ENCODE results near the gene NUDT8.
"Not testable (repeated sequence)": the region's sequence is repeated elsewhere in the genome, so short reads cannot be mapped to it uniquely, and the experiment has no call there.

The NUDT8 gene

DNA sequence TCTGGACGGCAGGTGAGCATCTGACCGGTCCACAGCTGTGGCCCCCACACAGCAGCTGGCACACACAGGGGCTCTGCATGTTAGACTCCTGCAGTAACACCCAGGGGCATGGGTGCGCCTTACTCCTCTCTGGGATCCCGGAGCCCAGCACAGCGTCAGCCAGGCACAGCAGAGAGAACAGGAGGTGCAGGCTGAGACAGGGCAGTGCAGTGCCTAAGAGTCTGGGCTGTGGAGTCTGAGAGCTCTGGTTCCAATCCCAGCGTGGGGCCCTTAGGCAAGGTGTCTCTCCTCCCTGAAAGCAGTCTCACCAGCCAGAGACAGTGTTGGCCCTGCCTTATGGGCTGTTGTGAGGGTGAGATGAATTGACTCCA, 2.3 kb downstream of the NUDT8 start:
- DNase-seq: no peak

DNA sequence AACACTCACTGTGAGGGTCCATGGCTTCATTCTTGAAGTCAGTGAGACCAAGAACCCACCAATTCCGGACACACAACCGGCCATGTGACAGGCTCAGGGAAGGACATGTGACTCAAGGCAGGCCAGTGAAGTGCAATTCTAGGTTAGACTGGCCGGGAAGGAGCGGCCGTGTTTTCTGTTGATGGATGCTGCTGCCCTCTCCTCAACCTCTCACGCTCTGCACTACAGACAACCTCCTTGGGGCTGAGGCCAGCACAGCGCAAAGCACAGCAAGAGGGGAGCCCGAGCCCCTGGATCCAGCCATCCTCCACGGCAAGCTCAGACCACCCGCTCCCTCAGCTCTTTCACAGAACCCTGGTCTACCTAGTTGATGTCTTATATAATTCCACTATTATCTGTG, 2.8 kb downstream of the NUDT8 start:
- DNase-seq: no peak

GRCh38 chr11:67626131-67626833, 3.5 kb downstream of the NUDT8 start:
- DNase-seq: not testable (repeated sequence)

DNA sequence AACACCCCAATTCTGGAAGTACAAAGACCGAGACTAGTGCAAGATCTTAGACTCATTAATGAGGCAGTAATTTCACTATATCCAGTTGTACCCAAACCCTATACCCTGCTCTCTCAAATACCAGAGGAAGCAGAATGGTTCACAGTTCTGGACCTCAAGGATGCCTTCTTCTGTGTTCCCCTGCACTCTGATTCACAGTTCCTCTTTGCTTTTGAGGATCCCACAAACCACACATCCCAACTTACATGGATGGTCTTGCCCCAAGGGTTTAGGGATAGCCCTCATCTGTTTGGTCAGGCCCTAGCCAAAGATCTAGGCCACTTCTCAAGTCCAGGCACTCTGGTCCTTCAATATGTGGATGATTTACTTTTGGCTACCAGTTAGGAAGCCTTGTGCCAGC, 5.9 kb downstream of the NUDT8 start:
- not testable (repeated sequence) for DNase-seq

- DNase-seq: not testable (repeated sequence)
Observed at GRCh38 chr11:67622905-67623304, 6.8 kb downstream of the NUDT8 start.

DNA sequence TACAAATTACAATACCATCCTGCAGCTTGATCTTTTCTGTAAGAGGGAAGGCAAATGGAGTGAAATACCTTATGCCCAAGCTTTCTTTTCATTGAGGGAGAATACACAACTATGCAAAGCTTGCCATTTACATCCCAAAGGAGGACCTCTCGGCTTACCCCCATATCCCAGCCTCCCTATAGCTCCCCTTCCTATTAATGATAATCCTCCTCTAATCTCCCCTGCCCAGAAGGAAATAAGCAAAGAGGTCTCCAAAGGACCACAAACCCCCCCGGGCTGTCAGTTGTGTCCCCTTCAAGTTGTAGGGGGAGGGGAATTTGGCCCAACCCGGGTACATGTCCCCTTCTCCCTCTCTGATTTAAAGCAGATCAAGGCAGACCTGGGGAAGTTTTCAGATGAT, 7.8 kb downstream of the NUDT8 start:
- not testable (repeated sequence) for DNase-seq

GRCh38 chr11:67620621-67621020, 9.1 kb downstream of the NUDT8 start:
- not testable (repeated sequence) for DNase-seq

DNA sequence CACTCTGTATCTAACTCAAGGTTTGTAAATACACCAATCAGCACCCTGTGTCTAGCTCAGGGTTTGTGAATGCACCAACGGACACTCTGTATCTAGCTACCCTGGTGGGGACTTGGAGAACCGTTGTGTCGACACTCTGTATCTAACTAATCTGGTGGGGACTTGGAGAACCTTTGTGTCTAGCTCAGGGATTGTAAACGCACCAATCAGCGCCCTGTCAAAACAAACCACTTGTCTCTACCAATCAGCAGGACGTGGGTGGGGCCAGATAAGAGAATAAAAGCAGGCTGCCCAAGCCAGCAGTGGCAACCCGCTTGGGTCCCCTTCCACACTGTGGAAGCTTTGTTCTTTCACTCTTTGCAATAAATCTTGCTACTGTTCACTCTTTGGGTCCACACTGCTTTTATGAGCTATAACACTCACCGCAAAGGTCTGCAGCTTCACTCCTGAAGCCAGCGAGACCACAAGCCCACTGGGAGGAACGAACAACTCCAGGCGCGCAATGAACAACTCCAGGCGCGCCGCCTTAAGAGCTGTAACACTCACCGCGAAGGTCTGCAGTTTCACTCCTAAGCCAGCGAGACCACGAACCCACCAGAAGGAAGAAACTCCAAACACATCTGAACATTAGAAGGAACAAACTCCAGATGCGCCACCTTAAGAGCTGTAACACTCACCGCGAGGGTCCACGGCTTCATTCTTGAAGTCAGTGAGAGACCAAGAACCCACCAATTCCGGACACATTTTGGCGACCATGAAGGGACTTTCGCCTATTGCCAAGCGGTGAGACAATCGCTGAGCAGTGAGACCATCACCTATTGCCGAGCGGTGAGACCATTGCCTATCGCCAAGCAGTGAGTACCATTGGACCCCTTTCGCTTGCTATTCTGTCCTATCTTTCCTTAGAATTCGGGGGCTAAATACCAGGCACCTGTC, 9.8 kb downstream of the NUDT8 start:
- not testable (repeated sequence) for DNase-seq

GRCh38 chr11:67618901-67619659, 10.7 kb downstream of the NUDT8 start:
- DNase-seq: not testable (repeated sequence)

DNA sequence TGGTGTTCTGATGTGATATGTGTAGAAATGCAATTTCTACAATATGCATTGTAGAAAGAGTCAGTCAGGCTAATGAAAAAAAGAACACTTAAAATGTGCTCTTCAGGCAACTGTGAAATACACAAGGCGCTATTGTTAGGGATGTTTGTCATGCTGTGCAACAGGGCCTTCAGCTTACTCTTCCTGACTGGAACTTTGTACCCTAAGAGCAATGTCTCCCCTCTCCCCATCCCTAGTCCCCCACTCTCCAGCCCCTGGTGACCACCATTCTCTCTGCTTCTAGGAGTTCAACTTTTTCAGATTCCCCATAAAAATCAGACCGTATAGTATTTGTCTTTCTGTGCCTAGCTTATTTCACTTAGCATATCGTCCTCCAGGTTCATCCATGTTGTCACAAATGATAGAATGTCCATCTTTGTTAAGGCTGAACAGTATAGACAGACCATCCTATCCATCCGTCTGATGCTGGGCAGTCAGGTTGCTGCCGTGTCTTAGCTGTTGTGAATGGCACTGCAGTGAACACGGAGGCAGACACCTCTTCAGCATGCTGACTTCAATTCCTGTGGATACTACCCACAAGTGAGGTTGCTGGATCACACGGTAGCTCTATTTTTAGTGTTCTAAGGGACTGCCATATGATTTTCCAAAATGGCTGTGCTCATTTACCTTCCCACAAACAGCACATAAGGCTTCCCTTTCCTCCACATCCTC, 12.3 kb downstream of the NUDT8 start:
- DNase-seq: no peak

- no peak for DNase-seq
Observed at GRCh38 chr11:67616431-67617242, 13.1 kb downstream of the NUDT8 start.

- DNase-seq: no peak
Observed at GRCh38 chr11:67615728-67616430, 13.9 kb downstream of the NUDT8 start.

- DNase-seq: peak; percentile 51
Observed at GRCh38 chr11:67614730-67615714, 14.7 kb downstream of the NUDT8 start.

GRCh38 chr11:67613960-67614715, 15.6 kb downstream of the NUDT8 start:
- DNase-seq: peak; percentile 52

DNA sequence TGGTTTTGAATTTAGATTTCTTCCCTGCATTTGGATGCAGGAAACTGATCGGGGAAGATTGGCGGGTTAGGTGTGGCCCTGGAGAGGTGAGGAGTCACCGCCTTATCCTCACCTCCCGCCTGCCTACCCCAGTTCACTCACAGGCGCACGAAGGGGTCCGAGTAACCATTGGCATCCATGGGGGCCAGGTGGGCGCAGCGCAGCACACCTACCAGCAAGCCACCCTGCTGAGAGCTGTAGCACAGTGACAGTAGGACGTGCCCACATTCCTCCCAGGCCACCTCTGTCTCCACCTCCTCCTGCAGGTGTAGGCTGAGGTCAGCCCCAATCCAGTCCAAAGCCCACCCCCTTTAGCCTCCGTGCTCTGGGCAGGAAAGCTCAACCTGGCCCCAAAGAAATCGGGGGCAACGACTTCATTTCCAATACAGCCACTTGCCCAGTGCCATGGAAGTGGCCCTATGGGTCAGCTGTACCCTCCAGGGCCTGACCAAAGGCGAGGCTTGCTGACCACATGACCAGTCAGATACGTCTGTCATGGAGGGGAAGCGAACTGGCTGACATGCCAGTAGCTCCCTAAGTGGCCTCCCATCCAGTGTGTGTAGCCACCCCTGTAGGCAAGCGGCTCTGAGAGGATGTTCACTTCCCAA, 16.3 kb downstream of the NUDT8 start:
- no peak for DNase-seq

DNA sequence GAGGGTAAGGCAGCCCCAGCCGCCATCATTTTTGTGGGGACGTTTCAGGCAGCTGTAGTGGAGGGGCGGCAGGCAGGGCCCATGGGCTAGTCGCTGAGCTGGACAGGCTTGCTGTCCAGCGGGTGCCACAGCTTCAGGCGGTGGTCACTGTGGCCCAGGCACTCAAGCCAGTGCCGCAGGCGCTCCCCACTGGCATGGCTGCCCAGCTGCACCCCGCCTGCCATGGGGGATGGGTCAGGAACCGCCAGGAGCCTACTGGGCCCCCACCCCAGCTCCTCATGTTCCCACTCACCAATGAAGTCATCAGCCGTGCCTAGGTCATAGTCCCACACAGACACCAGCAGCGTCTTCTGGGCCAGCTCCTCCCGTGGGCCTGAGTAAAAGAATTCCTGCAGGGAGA, 17.0 kb downstream of the NUDT8 start:
- no peak for DNase-seq

DNA sequence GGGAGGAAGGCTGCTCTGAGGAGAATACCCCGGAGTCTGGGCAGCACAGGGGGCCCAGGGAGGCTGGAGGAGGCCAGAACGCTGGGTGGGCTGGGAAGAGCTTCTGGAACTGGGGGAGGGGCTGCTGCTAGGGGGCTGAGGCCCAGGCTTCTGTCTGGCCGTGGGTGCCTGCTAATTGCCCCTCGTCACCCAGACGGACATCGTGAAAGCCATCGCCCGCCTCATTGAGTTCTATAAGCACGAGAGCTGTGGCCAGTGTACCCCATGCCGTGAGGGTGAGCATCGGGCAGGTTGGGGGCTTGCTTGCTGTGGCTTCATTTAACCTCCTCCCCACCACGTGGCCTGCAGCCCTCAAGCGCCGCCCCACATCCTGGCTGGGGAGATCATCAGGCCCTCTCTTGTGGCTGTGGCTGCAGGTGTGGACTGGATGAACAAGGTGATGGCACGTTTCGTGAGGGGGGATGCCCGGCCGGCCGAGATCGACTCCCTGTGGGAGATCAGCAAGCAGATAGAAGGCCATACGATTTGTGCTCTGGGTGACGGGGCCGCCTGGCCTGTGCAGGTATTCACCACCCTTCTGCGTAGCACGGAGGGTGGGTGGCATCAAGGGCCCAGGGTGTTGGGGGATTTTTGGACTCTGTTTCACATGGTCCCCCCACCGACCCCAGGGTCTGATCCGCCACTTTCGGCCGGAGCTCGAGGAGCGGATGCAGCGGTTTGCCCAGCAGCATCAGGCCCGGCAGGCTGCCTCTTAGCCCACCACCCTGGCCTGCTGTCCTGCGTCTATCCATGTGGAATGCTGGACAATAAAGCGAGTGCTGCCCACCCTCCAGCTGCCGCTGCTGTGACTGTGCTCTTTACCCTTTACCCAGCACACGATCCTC, 17.8 kb downstream of the NUDT8 start:
- no peak for DNase-seq

All from OCI-M1 (cell line).